ENCODE measurements around the gene TTC7B.

The TTC7B gene

GRCh38 chr14:90580377-90581335, 235.6 kb downstream of the TTC7B start:
- no peak overlapping the region for H3K4me3 ChIP-seq (ENCODE audit: low read depth, low read length)
- H3K36me3 ChIP-seq (ENCODE audit: control insufficient read depth, insufficient read depth, low read length), result no peaks in the 10 kb centered on the region
- H3K4me1 ChIP-seq (ENCODE audit: control insufficient read depth, insufficient read depth, low read length), result peaks cover 15% of the 10 kb centered on the region
- H3K9ac ChIP-seq (ENCODE audit: low read depth, low read length), result no peak overlapping the region
- no peaks in the 10 kb centered on the region for H3K27me3 ChIP-seq (ENCODE audit: control insufficient read depth, insufficient read depth, low read length)
- no peak overlapping the region for H3K27ac ChIP-seq (ENCODE audit: low read depth, low read length)
- H3K9me3 ChIP-seq (ENCODE audit: control insufficient read depth, insufficient read depth, low read length), result no peaks in the 10 kb centered on the region

- Histone ChIP-seq H3K4me1 (ENCODE audit: control insufficient read depth, insufficient read depth, low read length) (peaks cover 23% of the 10 kb centered on the region), H3K9ac (ENCODE audit: low read depth, low read length) (no peak overlapping the region), H3K9me3 (ENCODE audit: control insufficient read depth, insufficient read depth, low read length) (no peaks in the 10 kb centered on the region), H3K27me3 (ENCODE audit: control insufficient read depth, insufficient read depth, low read length) (no peaks in the 10 kb centered on the region), H3K27ac (ENCODE audit: low read depth, low read length) (no peak overlapping the region), H3K4me3 (ENCODE audit: low read depth, low read length) (no peak overlapping the region), H3K36me3 (ENCODE audit: control insufficient read depth, insufficient read depth, low read length) (no peaks in the 10 kb centered on the region)
Observed at GRCh38 chr14:90579816-90580215, 236.4 kb downstream of the TTC7B start.

DNA sequence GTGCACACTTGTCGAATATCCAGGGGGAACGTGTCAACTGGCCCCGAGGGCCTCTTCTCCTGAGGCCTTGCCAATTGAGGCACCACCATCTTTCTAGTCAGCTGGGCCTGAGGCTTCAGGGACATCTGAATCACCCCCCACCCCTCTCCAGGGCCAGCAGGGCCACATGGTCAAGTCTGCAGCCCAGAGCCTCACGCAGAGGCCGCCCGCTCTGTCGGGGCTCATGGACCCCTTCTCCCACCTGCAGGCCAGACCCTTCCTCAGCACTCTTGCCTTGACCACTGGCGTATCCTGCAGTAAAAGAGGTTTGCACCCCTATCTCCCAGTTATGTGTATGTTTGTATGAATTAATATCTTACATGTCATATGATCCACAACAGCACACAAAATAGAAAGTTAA, 237.1 kb downstream of the TTC7B start:
- no peaks in the 10 kb centered on the region for H3K27me3 ChIP-seq (ENCODE audit: control insufficient read depth, insufficient read depth, low read length)
- H3K9ac ChIP-seq (ENCODE audit: low read depth, low read length), result no peak overlapping the region
- H3K27ac ChIP-seq (ENCODE audit: low read depth, low read length), result no peak overlapping the region
- no peak overlapping the region for H3K4me3 ChIP-seq (ENCODE audit: low read depth, low read length)
- no peaks in the 10 kb centered on the region for H3K9me3 ChIP-seq (ENCODE audit: control insufficient read depth, insufficient read depth, low read length)
- no peaks in the 10 kb centered on the region for H3K36me3 ChIP-seq (ENCODE audit: control insufficient read depth, insufficient read depth, low read length)
- H3K4me1 ChIP-seq (ENCODE audit: control insufficient read depth, insufficient read depth, low read length), result peaks cover 30% of the 10 kb centered on the region

- Histone ChIP-seq H3K36me3 (ENCODE audit: control insufficient read depth, insufficient read depth, low read length) (no peaks in the 10 kb centered on the region), H3K27me3 (ENCODE audit: control insufficient read depth, insufficient read depth, low read length) (no peaks in the 10 kb centered on the region), H3K9ac (ENCODE audit: low read depth, low read length) (no peak overlapping the region), H3K9me3 (ENCODE audit: control insufficient read depth, insufficient read depth, low read length) (no peaks in the 10 kb centered on the region), H3K4me1 (ENCODE audit: control insufficient read depth, insufficient read depth, low read length) (peaks cover 31% of the 10 kb centered on the region), H3K4me3 (ENCODE audit: low read depth, low read length) (no peak overlapping the region), H3K27ac (ENCODE audit: low read depth, low read length) (no peak overlapping the region)
Observed at GRCh38 chr14:90578283-90578985, 237.8 kb downstream of the TTC7B start.

- Histone ChIP-seq H3K9ac (ENCODE audit: low read depth, low read length) (no peak overlapping the region), H3K27me3 (ENCODE audit: control insufficient read depth, insufficient read depth, low read length) (no peaks in the 10 kb centered on the region), H3K4me3 (ENCODE audit: low read depth, low read length) (no peak overlapping the region), H3K4me1 (ENCODE audit: control insufficient read depth, insufficient read depth, low read length) (peaks cover 31% of the 10 kb centered on the region), H3K36me3 (ENCODE audit: control insufficient read depth, insufficient read depth, low read length) (no peaks in the 10 kb centered on the region), H3K27ac (ENCODE audit: low read depth, low read length) (no peak overlapping the region), H3K9me3 (ENCODE audit: control insufficient read depth, insufficient read depth, low read length) (no peaks in the 10 kb centered on the region)
Observed at GRCh38 chr14:90577661-90578282, 238.5 kb downstream of the TTC7B start.

- Histone ChIP-seq H3K9me3 (ENCODE audit: control insufficient read depth, insufficient read depth, low read length) (no peaks in the 10 kb centered on the region), H3K4me1 (ENCODE audit: control insufficient read depth, insufficient read depth, low read length) (peaks cover 31% of the 10 kb centered on the region), H3K27ac (ENCODE audit: low read depth, low read length) (no peak overlapping the region), H3K27me3 (ENCODE audit: control insufficient read depth, insufficient read depth, low read length) (no peaks in the 10 kb centered on the region), H3K9ac (ENCODE audit: low read depth, low read length) (no peak overlapping the region), H3K36me3 (ENCODE audit: control insufficient read depth, insufficient read depth, low read length) (no peaks in the 10 kb centered on the region), H3K4me3 (ENCODE audit: low read depth, low read length) (no peak overlapping the region)
Observed at GRCh38 chr14:90576981-90577660, 239.1 kb downstream of the TTC7B start.

GRCh38 chr14:90576581-90576980, 239.6 kb downstream of the TTC7B start:
- Histone ChIP-seq H3K36me3 (ENCODE audit: control insufficient read depth, insufficient read depth, low read length) (no peaks in the 10 kb centered on the region), H3K27ac (ENCODE audit: low read depth, low read length) (no peak overlapping the region), H3K27me3 (ENCODE audit: control insufficient read depth, insufficient read depth, low read length) (no peaks in the 10 kb centered on the region), H3K4me3 (ENCODE audit: low read depth, low read length) (no peak overlapping the region), H3K9ac (ENCODE audit: low read depth, low read length) (no peak overlapping the region), H3K9me3 (ENCODE audit: control insufficient read depth, insufficient read depth, low read length) (no peaks in the 10 kb centered on the region), H3K4me1 (ENCODE audit: control insufficient read depth, insufficient read depth, low read length) (peaks cover 31% of the 10 kb centered on the region)

DNA sequence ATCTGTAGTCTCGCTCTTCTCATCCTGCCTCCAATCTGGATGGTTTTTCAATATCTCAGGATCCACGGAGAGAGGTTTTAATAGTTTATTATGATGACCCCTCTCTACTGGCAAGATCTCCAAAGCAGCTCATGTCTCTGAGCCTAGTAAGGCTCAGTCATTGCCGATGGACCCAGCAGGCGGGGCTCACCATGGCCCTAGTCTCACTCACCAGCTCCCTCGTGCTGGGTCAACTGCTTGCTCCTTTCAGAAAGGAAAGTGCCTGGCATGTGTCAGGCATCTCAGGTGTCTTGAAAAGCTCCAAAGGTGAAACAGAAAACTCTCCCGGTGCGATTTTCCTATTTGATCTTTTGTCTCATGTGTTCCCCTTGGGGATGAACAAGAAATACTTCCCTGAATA, 240.4 kb downstream of the TTC7B start:
- Histone ChIP-seq H3K4me3 (ENCODE audit: low read depth, low read length) (no peak overlapping the region), H3K27ac (ENCODE audit: low read depth, low read length) (no peak overlapping the region), H3K27me3 (ENCODE audit: control insufficient read depth, insufficient read depth, low read length) (no peaks in the 10 kb centered on the region), H3K4me1 (ENCODE audit: control insufficient read depth, insufficient read depth, low read length) (peaks cover 31% of the 10 kb centered on the region), H3K36me3 (ENCODE audit: control insufficient read depth, insufficient read depth, low read length) (no peaks in the 10 kb centered on the region), H3K9me3 (ENCODE audit: control insufficient read depth, insufficient read depth, low read length) (no peaks in the 10 kb centered on the region), H3K9ac (ENCODE audit: low read depth, low read length) (no peak overlapping the region)

- H3K4me3 ChIP-seq (ENCODE audit: low read depth, low read length), result no peak overlapping the region
Observed at GRCh38 chr14:90575336-90575735, 240.9 kb downstream of the TTC7B start.

GRCh38 chr14:90574188-90575131, 241.8 kb downstream of the TTC7B start:
- Histone ChIP-seq H3K36me3 (ENCODE audit: control insufficient read depth, insufficient read depth, low read length) (no peaks in the 10 kb centered on the region), H3K4me3 (ENCODE audit: low read depth, low read length) (no peak overlapping the region), H3K9ac (ENCODE audit: low read depth, low read length) (no peak overlapping the region), H3K27me3 (ENCODE audit: control insufficient read depth, insufficient read depth, low read length) (no peaks in the 10 kb centered on the region), H3K9me3 (ENCODE audit: control insufficient read depth, insufficient read depth, low read length) (no peaks in the 10 kb centered on the region), H3K27ac (ENCODE audit: low read depth, low read length) (peak overlapping the region; percentile 31), H3K4me1 (ENCODE audit: control insufficient read depth, insufficient read depth, low read length) (peaks cover 31% of the 10 kb centered on the region)

More at GRCh38 chr14:90575336-90575735, 240.9 kb downstream of the TTC7B start:
- H3K9ac ChIP-seq (ENCODE audit: low read depth, low read length), result no peak overlapping the region
- H3K9me3 ChIP-seq (ENCODE audit: control insufficient read depth, insufficient read depth, low read length), result no peaks in the 10 kb centered on the region
- peak overlapping the region; percentile 31 for H3K27ac ChIP-seq (ENCODE audit: low read depth, low read length)
- H3K27me3 ChIP-seq (ENCODE audit: control insufficient read depth, insufficient read depth, low read length), result no peaks in the 10 kb centered on the region
- no peaks in the 10 kb centered on the region for H3K36me3 ChIP-seq (ENCODE audit: control insufficient read depth, insufficient read depth, low read length)
- peaks cover 31% of the 10 kb centered on the region for H3K4me1 ChIP-seq (ENCODE audit: control insufficient read depth, insufficient read depth, low read length)

Measured in HUES48 (cell line).